ENCODE results near the gene ZP1. TPM values are rescaled to one million over a fixed set of nuclear protein-coding genes. Genes with fewer than 3 reads are reported as not detected.

The ZP1 gene
- total and polyA plus RNA-seq, 10 of the 15 experiments (the other 5 are each of a cell fraction or from before 2014, with no cell fraction given) = not detected

- TF ChIP-seq LARP7 (IDR thresholded peaks at IDR 0.05) (peak; percentile 43; the same call in 1 of the 2 replicates), KLF5 (IDR thresholded peaks at IDR 0.05; ENCODE audit: partially characterized antibody) (peak; percentile 91), MEF2B (IDR thresholded peaks at IDR 0.05; ENCODE audit: partially characterized antibody, poor library complexity, severe bottlenecking) (peak; percentile 72), USF1 (IDR thresholded peaks at IDR 0.05; ENCODE audit: borderline replicate concordance, extremely low read length, insufficient read depth, low read depth, low read length) (peak; percentile 76), ZSCAN29 (IDR thresholded peaks at IDR 0.05) (no peak), NFXL1 (IDR thresholded peaks at IDR 0.05; ENCODE audit: borderline replicate concordance) (no peak), CHD1 (IDR thresholded peaks at IDR 0.05; ENCODE audit: low read depth, low read length) (no peak), ZNF687 (IDR thresholded peaks at IDR 0.05) (peak; percentile 63), BCLAF1 (IDR thresholded peaks at IDR 0.05) (no peak), RBBP5 (conservative IDR thresholded peaks at IDR 0.05) (no peak), E2F8 (IDR thresholded peaks at IDR 0.05; ENCODE audit: low read depth, partially characterized antibody) (peak; percentile 89), RELB (IDR thresholded peaks at IDR 0.05; ENCODE audit: low read depth) (peak; percentile 66), PML (IDR thresholded peaks at IDR 0.05; ENCODE audit: low read length) (peak; percentile 59; the same call in 1 of the 2 replicates), JUNB (IDR thresholded peaks at IDR 0.05) (no peak), CBFB (IDR thresholded peaks at IDR 0.05; ENCODE audit: low read depth) (peak; percentile 78; the same call in 1 of the 2 replicates), STAT3 (IDR thresholded peaks at IDR 0.05; ENCODE audit: low read depth, low read length) (no peak)
These were observed 25.3 kb upstream of the ZP1 start, which contains the start of gene CCDC86 (continued) for GRCh38 chr11:60841797-60842667.
